ENCODE results near the gene SYNJ2. TPM values are rescaled to one million over a fixed set of nuclear protein-coding genes. Genes with fewer than 3 reads are reported as not detected.
A peak's percentile ranks its signal among the peaks of the same experiment; 100 is the strongest.

The SYNJ2 gene
- total RNA-seq, 1 experiment from 2014 or later: 70.0 TPM

DNA sequence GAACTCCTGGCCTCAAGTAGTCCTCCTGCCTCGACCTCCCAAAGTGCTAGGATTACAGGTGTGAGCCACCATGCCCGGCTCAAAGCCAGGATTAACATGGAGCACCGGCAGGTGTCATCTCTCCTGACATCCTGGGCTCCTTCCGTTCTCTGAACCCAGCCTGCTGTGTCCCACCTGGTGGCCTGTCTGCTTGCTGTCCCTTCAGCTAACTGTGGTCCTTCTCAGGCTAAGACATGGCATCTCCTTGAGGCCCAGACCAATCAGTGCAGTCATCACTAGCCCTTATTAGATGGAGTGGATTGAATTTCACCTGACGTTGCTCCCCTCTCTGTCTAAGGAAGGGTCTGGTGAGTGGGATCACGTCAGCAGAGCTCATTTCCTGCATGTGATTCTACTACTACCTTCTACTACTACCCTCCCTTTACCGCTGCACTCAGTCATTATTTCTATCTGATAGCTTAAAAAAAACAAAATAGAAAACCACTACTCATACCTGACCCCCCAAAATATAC lies 28.0 kb upstream of the SYNJ2 start:
- intact Hi-C loops (cut with micrococcal nuclease; ENCODE audit: unreplicated experiment) (no loop called here), in situ Hi-C loops (cut with HindIII; ENCODE audit: low pct_unique_long_range_greater_than_20kb, low sequenced_read_pairs) (no loop called here)
- Histone ChIP-seq H3K9me3 (ENCODE audit: control insufficient read depth, insufficient read depth, low read depth, low read length) (peaks cover 2% of the 10 kb centered on the region), H3K36me3 (ENCODE audit: control insufficient read depth, insufficient read depth, low read length) (no peaks in the 10 kb centered on the region), H3K4me1 (ENCODE audit: control insufficient read depth, insufficient read depth, low read length) (peaks cover 13% of the 10 kb centered on the region), H3K27ac (ENCODE audit: low read length) (peak overlapping the region; percentile 62), H3K4me3 (ENCODE audit: low read depth in 2 of 2, low read length in 2 of 2) (no peak overlapping the region), H3K27me3 (ENCODE audit: control insufficient read depth, insufficient read depth, low read length) (no peaks in the 10 kb centered on the region)
- TF ChIP-seq POLR2AphosphoS5 (IDR thresholded peaks at IDR 0.05; ENCODE audit: low read depth, low read length): no peak
- TF ChIP-seq SIN3A (IDR thresholded peaks at IDR 0.05; ENCODE audit: borderline replicate concordance, insufficient read depth, low read depth, low read length): no peak
- TF ChIP-seq, protein P1, sequence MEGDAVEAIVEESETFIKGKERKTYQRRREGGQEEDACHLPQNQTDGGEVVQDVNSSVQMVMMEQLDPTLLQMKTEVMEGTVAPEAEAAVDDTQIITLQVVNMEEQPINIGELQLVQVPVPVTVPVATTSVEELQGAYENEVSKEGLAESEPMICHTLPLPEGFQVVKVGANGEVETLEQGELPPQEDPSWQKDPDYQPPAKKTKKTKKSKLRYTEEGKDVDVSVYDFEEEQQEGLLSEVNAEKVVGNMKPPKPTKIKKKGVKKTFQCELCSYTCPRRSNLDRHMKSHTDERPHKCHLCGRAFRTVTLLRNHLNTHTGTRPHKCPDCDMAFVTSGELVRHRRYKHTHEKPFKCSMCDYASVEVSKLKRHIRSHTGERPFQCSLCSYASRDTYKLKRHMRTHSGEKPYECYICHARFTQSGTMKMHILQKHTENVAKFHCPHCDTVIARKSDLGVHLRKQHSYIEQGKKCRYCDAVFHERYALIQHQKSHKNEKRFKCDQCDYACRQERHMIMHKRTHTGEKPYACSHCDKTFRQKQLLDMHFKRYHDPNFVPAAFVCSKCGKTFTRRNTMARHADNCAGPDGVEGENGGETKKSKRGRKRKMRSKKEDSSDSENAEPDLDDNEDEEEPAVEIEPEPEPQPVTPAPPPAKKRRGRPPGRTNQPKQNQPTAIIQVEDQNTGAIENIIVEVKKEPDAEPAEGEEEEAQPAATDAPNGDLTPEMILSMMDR (IDR thresholded peaks at IDR 0.05): no peak
- TF ChIP-seq REST (IDR thresholded peaks at IDR 0.05; ENCODE audit: insufficient read depth in 1 of 2, low read depth in 2 of 2, low read length in 1 of 2): no peak
- TF ChIP-seq TCF7L2 (IDR thresholded peaks at IDR 0.05; ENCODE audit: low read depth, low read length): no peak
- ChIA-PET CTCF (no interaction called here), POLR2A (interaction anchor here (0.6 kb wide), 2 partner anchors 30 to 207 kb away, joined by 3 to 8 read pairs; no protein-coding TSS in a partner anchor)
- DNase-seq (ENCODE audit: low read depth, low spot score) (no peak), ATAC-seq (peak; percentile 44)
- no TSS peak for BruUV-seq (replicated peaks)

GRCh38 chr6:157954150-157955117 lies 27.2 kb upstream of the SYNJ2 start:
- no TSS peak for BruUV-seq (replicated peaks)
- Histone ChIP-seq H3K4me3 (ENCODE audit: low read depth in 2 of 2, low read length in 2 of 2) (peak overlapping the region; percentile 10 to 41; a peak in 3 of 4 replicates), H3K9me3 (ENCODE audit: control insufficient read depth, insufficient read depth, low read depth, low read length) (peaks cover 9% of the 10 kb centered on the region), H3K36me3 (ENCODE audit: control insufficient read depth, insufficient read depth, low read length) (no peaks in the 10 kb centered on the region), H3K27me3 (ENCODE audit: control insufficient read depth, insufficient read depth, low read length) (no peaks in the 10 kb centered on the region), H3K4me1 (ENCODE audit: control insufficient read depth, insufficient read depth, low read length) (peaks cover 13% of the 10 kb centered on the region), H3K27ac (ENCODE audit: low read length) (peak overlapping the region; percentile 62)
- in situ Hi-C loops (cut with HindIII; ENCODE audit: low pct_unique_long_range_greater_than_20kb, low sequenced_read_pairs): no loop called here
- POLR2A ChIA-PET: interaction anchor here (0.6 kb wide), 3 partner anchors 29 to 206 kb away, joined by 3 to 8 read pairs (median 4); no protein-coding TSS in a partner anchor
- CTCF ChIA-PET: no interaction called here
- intact Hi-C loops (cut with micrococcal nuclease; ENCODE audit: unreplicated experiment): no loop called here
- DNase-seq (ENCODE audit: low read depth, low spot score) (no peak), ATAC-seq (peak; percentile 72)
- TF ChIP-seq, protein P1 (IDR thresholded peaks at IDR 0.05): 0 out of 2 replicates have a peak, but pooled peaks have one; percentile 19
- TF ChIP-seq POLR2AphosphoS5 (IDR thresholded peaks at IDR 0.05; ENCODE audit: low read depth, low read length) (no peak), REST (IDR thresholded peaks at IDR 0.05; ENCODE audit: insufficient read depth in 1 of 2, low read depth in 2 of 2, low read length in 1 of 2) (no peak)
